Trophoblast cell (in vitro differentiated cells and primary cell): ENCODE data around the gene IFI35.

Experiments used
- DNase-seq, 2 donors: peaks; one replicate each; pipeline ENCODE4 v3.0.0-alpha.2; 2016
- H2AFZ ChIP-seq: 2 replicates; pipeline ENCODE4 v1.6.1; 2013; ENCODE audit warnings: low read length, moderate library complexity, mild to moderate bottlenecking; ENCODE audit not compliant: insufficient read depth, poor library complexity
- H2AK5ac ChIP-seq: 2 replicates; pipeline ENCODE4 v1.6.1; 2013; ENCODE audit warnings: mild to moderate bottlenecking, low read length
- H2BK120ac ChIP-seq: 2 replicates; pipeline ENCODE4 v1.6.1; 2013; ENCODE audit warnings: low read length, mild to moderate bottlenecking, moderate library complexity; ENCODE audit not compliant: insufficient read depth, poor library complexity
- H2BK12ac ChIP-seq: 2 replicates; pipeline ENCODE4 v1.6.1; 2013; ENCODE audit warnings: mild to moderate bottlenecking, low read length, moderate library complexity
- H2BK5ac ChIP-seq: 2 replicates; pipeline ENCODE4 v1.6.1; 2013; ENCODE audit warnings: low read length, low read depth, moderate library complexity, mild to moderate bottlenecking; ENCODE audit not compliant: poor library complexity
- H3K14ac ChIP-seq: 2 replicates; pipeline ENCODE4 v1.6.1; 2013; ENCODE audit warnings: mild to moderate bottlenecking, low read length
- H3K18ac ChIP-seq: 2 replicates; pipeline ENCODE4 v1.6.1; 2013; ENCODE audit warnings: mild to moderate bottlenecking, low read length
- H3K23ac ChIP-seq: 2 replicates; pipeline ENCODE4 v1.6.1; 2013; ENCODE audit warnings: low read length
- H3K27ac ChIP-seq: 2 replicates; pipeline ENCODE4 v1.5.1; 2013; ENCODE audit warnings: low read depth, mild to moderate bottlenecking, inconsistent platforms, low read length, moderate library complexity
- H3K27me3 ChIP-seq: 2 replicates; pipeline ENCODE4 v1.6.1; 2013; ENCODE audit warnings: inconsistent platforms, mild to moderate bottlenecking, low read length, moderate library complexity; ENCODE audit not compliant: insufficient read depth
- H3K36me3 ChIP-seq, 2 experiments: 1 replicate in 1 of 2; 2 replicates in 1 of 2; pipeline ENCODE4 v1.6.1; 2013; ENCODE audit warnings: low read length in 2 of 2, mild to moderate bottlenecking in 2 of 2, moderate library complexity in 1 of 2; ENCODE audit not compliant: insufficient read depth in 2 of 2, control insufficient read depth in 1 of 2
- H3K4ac ChIP-seq: 2 replicates; pipeline ENCODE4 v1.6.1; 2013; ENCODE audit warnings: low read depth, mild to moderate bottlenecking, low read length, moderate library complexity
- H3K4me1 ChIP-seq, 2 experiments: 1 replicate in 1 of 2; 2 replicates in 1 of 2; pipeline ENCODE4 v1.6.1; 2013; ENCODE audit warnings: low read length in 2 of 2, mild to moderate bottlenecking in 2 of 2, moderate library complexity in 1 of 2; ENCODE audit not compliant: insufficient read depth in 2 of 2, control insufficient read depth in 1 of 2
- H3K4me2 ChIP-seq: 2 replicates; pipeline ENCODE4 v1.6.1; 2013; ENCODE audit warnings: inconsistent platforms, mild to moderate bottlenecking, low read length, moderate library complexity
- H3K4me3 ChIP-seq: 2 replicates; pipeline ENCODE4 v1.5.1; 2013; ENCODE audit warnings: mild to moderate bottlenecking, low read depth, low read length, inconsistent platforms
- H3K79me1 ChIP-seq: one replicate; pipeline ENCODE4 v1.6.1; 2013; ENCODE audit warnings: low read length
- H3K79me2 ChIP-seq: 2 replicates; pipeline ENCODE4 v1.6.1; 2013; ENCODE audit warnings: low read length, mild to moderate bottlenecking; ENCODE audit not compliant: control insufficient read depth, insufficient read depth, poor library complexity
- H3K9ac ChIP-seq: 2 replicates; pipeline ENCODE4 v1.6.1; 2013; ENCODE audit warnings: mild to moderate bottlenecking, low read length
- H3K9me3 ChIP-seq: 2 replicates; pipeline ENCODE4 v1.6.1; 2013; ENCODE audit warnings: low read depth, mild to moderate bottlenecking, control low read depth, inconsistent platforms, low read length; ENCODE audit not compliant: insufficient read depth
- H4K12ac ChIP-seq: 2 replicates; pipeline ENCODE4 v1.6.1; 2013; ENCODE audit warnings: low read depth, mild to moderate bottlenecking, low read length, moderate library complexity
- H4K8ac ChIP-seq: 2 replicates; pipeline ENCODE4 v1.6.1; 2013; ENCODE audit warnings: low read depth, mild to moderate bottlenecking, low read length, moderate library complexity
- H4K91ac ChIP-seq: one replicate; pipeline ENCODE4 v1.6.1; 2013; ENCODE audit warnings: low read depth, mild to moderate bottlenecking, low read length, moderate library complexity
- WGBS: extraction: QIAGEN DNeasy Blood & Tissue Kit; methylation state at CpG from one replicate; pipeline ENCODE4 v1.1.7; 2013; ENCODE audit warnings: missing lambda C conversion rate; ENCODE audit not compliant: insufficient read length, insufficient coverage; ENCODE audit errors: extremely low coverage; 5-methylcytosine and 5-hydroxymethylcytosine counted together

IFI35 gene

GRCh38 chr17:43024407-43025289 lies 18.1 kb downstream of the IFI35 start, which contains the start of gene RND2:
TSS of gene RND2 (plus strand) at chr17:43025231. CDS start at chr17:43025348, 117 bp downstream.
- Histone ChIP-seq H2AK5ac (no peak within 1 kb of the TSS), H4K12ac (peak within 1 kb of the TSS; percentile 10), H3K9ac (peak within 1 kb of the TSS; percentile 15), H2BK12ac (no peak within 1 kb of the TSS), H2BK5ac (no peak within 1 kb of the TSS), H4K8ac (peak within 1 kb of the TSS; percentile 74), H3K27ac (peak within 1 kb of the TSS; percentile 16), H2AFZ (peak within 1 kb of the TSS; percentile 55), H2BK120ac (no peak within 1 kb of the TSS), H3K27me3 (no peaks in the 10 kb centered on the region), H3K4ac (no peak within 1 kb of the TSS), H4K91ac (peak within 1 kb of the TSS; percentile 25), H3K14ac (peak within 1 kb of the TSS; percentile 9), H3K4me2 (peak within 1 kb of the TSS; percentile 88), H3K18ac (no peak within 1 kb of the TSS), H3K4me1 (peaks cover 5 to 12% of the 10 kb centered on the region in 2 experiments), H3K9me3 (peaks cover 2% of the 10 kb centered on the region), H3K79me2 (peaks cover 11% of the 10 kb centered on the region), H3K4me3 (peak within 1 kb of the TSS; percentile 70), H3K36me3 (peaks cover 0 to 4% of the 10 kb centered on the region in 2 experiments), H3K23ac (no peak within 1 kb of the TSS), H3K79me1 (peaks cover 14% of the 10 kb centered on the region)
- WGBS = no CpG with 5 or more reads among the region's 61 CpGs
- peak; percentile 46 to 63 for DNase-seq

GRCh38 chr17:43025290-43025657 lies 18.7 kb downstream of the IFI35 start:
- Histone ChIP-seq H3K4ac (no peak overlapping the region), H3K4me2 (peak overlapping the region; percentile 82), H3K4me1 (peaks cover 0 to 7% of the 10 kb centered on the region in 2 experiments), H2BK12ac (no peak overlapping the region), H2BK5ac (no peak overlapping the region), H3K9ac (no peak overlapping the region), H2AK5ac (no peak overlapping the region), H4K91ac (no peak overlapping the region), H3K4me3 (peak overlapping the region; percentile 70), H3K36me3 (no peaks in the 10 kb centered on the region), H3K79me1 (peaks cover 14% of the 10 kb centered on the region), H2AFZ (no peak overlapping the region), H3K27ac (no peak overlapping the region), H4K8ac (peak overlapping the region; percentile 74), H2BK120ac (no peak overlapping the region), H3K9me3 (peaks cover 2% of the 10 kb centered on the region), H3K79me2 (peaks cover 11% of the 10 kb centered on the region), H3K14ac (no peak overlapping the region), H3K23ac (no peak overlapping the region), H3K18ac (no peak overlapping the region), H3K27me3 (no peaks in the 10 kb centered on the region), H4K12ac (no peak overlapping the region)
- WGBS = no CpG with 5 or more reads among the region's 27 CpGs
- no peak for DNase-seq

DNA sequence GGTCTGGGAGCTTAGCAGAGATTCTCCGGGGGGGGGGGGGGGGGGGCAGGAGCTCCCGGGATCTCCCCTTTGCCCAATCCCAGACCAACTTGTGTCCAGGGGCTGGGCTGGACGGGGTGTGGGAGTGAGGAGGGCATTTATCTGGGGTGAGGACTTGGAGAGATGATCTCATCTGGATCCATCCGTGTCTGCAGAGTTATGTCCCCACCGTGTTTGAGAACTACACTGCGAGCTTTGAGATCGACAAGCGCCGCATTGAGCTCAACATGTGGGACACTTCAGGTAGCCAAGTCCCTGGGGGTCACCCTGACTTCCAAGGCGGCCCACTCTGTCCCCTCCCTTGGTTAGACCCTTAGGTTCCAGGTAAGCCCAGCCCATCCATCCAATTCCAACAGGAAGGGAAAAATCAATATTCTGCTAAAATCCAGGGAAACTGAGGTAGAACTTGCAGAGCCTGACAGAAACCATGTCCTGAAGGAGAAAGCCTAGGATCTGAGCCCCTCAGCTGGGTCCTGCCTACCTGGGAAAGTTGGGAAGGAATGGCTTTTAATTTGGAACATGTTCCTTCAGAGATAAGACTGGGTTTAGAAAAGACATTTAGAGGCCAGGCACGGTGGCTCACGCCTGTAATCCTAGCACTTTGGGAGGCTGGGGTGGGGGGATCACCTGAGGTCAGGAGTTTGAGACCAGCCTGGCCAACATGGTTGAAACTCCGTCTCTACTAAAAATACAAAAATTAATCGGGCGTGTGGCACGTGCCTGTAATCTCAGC lies 19.4 kb downstream of the IFI35 start:
- Histone ChIP-seq H2AFZ (no peak overlapping the region), H4K12ac (no peak overlapping the region), H3K18ac (no peak overlapping the region), H3K14ac (no peak overlapping the region), H3K36me3 (no peaks in the 10 kb centered on the region), H3K9me3 (peaks cover 2% of the 10 kb centered on the region), H3K79me1 (peaks cover 13% of the 10 kb centered on the region), H2BK5ac (no peak overlapping the region), H3K4me2 (peak overlapping the region; percentile 82), H3K4me1 (peaks cover 0 to 6% of the 10 kb centered on the region in 2 experiments), H4K91ac (no peak overlapping the region), H2BK12ac (no peak overlapping the region), H3K79me2 (peaks cover 10% of the 10 kb centered on the region), H2AK5ac (no peak overlapping the region), H3K27me3 (no peaks in the 10 kb centered on the region), H3K4ac (no peak overlapping the region), H3K9ac (no peak overlapping the region), H4K8ac (no peak overlapping the region), H3K27ac (no peak overlapping the region), H2BK120ac (no peak overlapping the region), H3K23ac (no peak overlapping the region), H3K4me3 (no peak overlapping the region)
- no peak for DNase-seq
- WGBS = no CpG with 5 or more reads among the region's 16 CpGs

DNA sequence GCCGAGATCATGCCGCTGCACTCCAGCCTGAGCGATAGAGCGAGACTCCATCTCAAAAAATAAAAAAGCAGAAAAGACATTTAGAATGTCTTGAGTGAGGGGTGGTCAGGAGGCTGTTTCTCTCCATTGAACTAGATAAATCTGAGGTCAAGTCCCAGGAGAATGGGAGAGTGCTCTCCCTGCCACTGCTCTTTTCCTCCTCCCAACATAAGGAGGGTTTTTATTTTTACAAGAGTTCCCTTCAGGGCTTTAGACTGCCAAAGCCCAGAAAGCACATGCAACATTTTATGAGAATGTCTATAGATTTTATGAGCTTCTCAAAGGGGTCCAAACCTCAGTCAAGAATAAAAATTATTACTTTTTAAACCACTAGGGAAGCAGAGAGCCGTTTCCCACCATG lies 20.0 kb downstream of the IFI35 start:
- H3K9ac ChIP-seq = no peak overlapping the region
- no peaks in the 10 kb centered on the region for H3K27me3 ChIP-seq
- no peak overlapping the region for H3K18ac ChIP-seq
- no peak overlapping the region for H4K12ac ChIP-seq
- H3K4me2 ChIP-seq = no peak overlapping the region
- H4K8ac ChIP-seq = no peak overlapping the region
- H3K79me2 ChIP-seq = peaks cover 5% of the 10 kb centered on the region
- no peak overlapping the region for H3K4me3 ChIP-seq
- no peak overlapping the region for H2BK5ac ChIP-seq
- no peak overlapping the region for H3K4ac ChIP-seq
- peaks cover 0 to 6% of the 10 kb centered on the region in 2 experiments for H3K4me1 ChIP-seq
- H2AK5ac ChIP-seq = no peak overlapping the region
- H3K79me1 ChIP-seq = peaks cover 7% of the 10 kb centered on the region
- no CpG with 5 or more reads among the region's 5 CpGs for WGBS
- H3K14ac ChIP-seq = no peak overlapping the region
- DNase-seq = no peak
- no peak overlapping the region for H2AFZ ChIP-seq
- H3K9me3 ChIP-seq = peaks cover 2% of the 10 kb centered on the region
- H4K91ac ChIP-seq = no peak overlapping the region
- H2BK120ac ChIP-seq = no peak overlapping the region
- no peak overlapping the region for H3K23ac ChIP-seq
- H3K36me3 ChIP-seq = no peaks in the 10 kb centered on the region
- no peak overlapping the region for H2BK12ac ChIP-seq
- H3K27ac ChIP-seq = no peak overlapping the region
